HG03342 (cell line): ENCODE measurements around the gene RHOBTB1.
"Not testable (repeated sequence)": the region's sequence is repeated elsewhere in the genome, so short reads cannot be mapped to it uniquely, and the experiment has no call there.

ENCODE experiments used
- ATAC-seq: cut with Tn5 transposase; IDR thresholded peaks from one replicate; pipeline ENCODE4 v1.9.1; 2021; ENCODE audit warnings: mild to moderate bottlenecking, moderate library complexity; ENCODE audit not compliant: unreplicated experiment

RHOBTB1 gene

DNA sequence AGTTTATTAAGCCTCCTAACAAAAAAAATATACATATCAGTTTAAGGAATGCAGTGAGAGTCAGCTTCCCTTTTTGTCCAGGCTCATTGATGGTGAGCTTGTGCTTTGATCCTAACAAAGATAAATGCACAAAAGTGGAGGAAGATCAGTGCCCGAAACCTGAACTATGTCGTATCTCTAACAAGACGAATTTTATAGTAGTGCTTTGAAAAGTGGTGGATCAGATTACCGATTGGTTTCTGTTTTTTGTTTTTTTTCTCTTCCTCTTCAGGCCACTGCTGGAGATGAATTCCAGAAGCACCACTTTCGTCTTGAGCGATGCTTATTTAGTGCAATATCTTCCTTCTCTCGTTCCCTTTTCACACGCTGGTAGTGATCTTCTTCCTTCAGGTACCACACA, 72.8 kb downstream of the RHOBTB1 start:
- ATAC-seq, result no peak

DNA sequence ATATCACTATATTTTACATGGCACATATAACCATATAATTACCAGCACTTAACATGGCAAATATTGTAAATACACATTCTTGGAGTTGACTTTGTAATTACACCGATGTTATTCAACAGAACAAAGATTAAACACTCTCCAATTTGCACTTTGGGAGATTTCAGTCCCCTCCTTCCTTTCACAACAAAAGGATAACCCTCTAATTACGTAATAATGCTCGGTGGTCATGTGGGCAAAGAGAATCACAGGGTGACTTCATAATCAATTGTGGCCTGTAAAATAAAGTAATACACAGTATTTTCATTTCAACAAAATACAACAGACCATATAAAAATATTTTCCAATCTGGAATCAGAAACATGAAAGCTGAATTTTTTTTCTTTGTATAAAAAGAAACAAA, 73.2 kb downstream of the RHOBTB1 start:
- no peak for ATAC-seq

DNA sequence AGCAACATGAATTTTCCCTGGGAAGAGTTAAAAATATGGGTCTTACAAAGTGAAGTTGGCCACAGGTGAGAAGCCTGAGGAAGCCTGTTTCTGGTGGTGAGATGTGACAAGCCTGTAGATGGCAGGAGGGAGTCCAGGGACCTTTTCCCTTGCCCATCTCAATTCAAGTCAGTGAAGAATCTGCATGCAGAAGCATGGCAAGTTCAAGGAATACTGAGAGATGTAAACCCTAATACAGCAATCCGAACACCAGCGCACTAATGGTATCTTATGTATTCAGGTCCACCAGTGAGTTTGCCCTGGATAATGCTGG, 73.6 kb downstream of the RHOBTB1 start:
- ATAC-seq, result no peak

DNA sequence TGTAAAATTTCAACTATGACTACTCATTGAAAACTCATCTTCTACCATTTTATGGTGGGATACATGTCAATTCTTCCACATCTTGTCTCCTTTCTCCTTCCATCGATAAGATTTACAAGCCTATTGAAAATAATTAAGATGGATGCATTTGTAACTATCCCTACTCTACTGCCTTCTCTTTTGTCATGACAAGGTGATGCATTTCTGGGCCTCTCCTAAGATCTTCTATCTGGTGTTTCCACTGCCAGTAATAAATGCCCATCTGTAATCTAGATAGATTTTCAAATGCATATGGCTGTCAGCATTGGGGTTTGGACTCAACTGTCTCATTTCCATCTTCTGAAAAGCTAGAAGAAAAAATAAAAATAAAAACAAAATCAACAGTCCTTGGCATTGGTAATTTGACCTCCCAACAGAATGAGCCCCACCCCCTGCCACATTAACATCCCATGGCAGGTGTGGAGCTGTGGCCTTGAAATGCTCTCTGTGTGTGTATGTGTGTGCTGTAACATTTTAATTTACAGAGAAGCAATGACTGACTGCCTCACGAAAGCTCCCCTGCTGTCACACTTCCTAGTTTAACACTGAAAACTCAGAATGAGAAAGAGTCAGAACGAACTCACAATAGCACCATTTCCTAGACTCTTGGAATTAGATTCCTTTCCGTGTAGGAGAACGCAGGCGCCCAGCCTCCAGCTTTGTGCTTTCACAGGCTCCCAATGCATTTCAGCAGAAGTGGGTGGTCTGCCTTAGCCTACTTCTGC, 74.2 kb downstream of the RHOBTB1 start:
- ATAC-seq, result no peak

DNA sequence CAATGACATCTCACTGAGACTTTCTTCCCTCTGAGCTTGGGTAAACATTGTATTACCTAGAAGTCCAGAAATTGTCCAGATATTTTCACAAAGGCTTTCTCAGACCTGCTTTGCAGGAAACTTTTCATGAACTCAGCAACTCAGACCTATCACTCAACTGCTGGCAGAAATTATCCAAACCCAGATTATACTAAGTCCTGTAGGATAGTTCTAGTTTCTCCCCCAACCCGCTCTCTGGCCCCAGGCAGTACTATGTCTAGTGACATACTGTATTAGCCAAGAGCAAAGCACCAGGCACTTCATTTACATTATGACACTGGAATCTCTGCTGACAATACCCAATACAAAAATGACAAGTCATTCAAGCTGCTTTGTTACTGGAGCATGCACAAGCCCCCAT, 75.0 kb downstream of the RHOBTB1 start:
- no peak for ATAC-seq

DNA sequence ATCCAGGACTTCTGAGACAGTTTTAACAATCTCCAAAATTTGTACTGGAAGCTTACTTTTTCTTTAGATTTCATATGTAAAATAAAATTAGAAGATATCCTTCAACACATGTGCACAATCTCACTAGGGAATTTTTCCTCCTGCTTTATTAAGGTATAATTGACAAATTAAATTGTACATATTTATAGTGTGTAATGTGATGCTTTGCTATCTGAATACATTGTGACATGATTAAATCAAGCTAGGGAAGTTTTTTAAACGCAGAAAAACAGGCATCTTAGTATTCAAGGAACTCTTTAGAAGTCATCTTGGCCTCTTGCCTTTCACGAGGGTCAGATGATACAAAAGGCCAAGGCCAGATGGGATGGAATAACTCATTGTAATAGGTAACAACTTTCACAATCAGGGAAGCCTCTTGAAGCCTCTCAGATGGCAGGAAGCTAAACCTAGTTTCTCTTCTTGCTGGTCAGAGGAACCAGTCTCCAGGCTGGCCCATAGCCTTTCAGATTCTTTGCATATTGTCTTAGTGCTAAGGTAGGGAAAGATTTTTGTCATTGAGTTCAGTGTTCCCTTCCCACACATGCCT, 78.7 kb downstream of the RHOBTB1 start:
- no peak for ATAC-seq

DNA sequence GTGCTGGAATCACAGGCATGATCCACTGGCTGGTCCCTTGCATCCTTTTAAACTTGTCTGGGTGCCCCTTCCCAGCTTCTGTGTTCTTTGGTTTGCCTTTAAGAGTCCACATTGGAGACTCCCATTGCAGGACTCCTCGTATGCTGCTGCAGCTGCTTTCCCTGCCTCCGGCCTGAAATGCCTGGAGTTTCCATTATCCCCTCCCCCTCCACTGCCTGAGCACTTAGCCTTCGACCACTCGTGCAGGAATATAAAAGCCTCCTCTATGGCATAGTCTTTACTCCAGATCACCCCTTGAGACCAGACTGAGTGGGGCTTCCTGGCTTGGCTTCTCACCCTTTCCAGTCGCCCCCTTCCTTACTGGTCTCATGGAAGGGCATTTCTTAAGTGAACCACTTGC, 80.2 kb downstream of the RHOBTB1 start:
- no peak for ATAC-seq

DNA sequence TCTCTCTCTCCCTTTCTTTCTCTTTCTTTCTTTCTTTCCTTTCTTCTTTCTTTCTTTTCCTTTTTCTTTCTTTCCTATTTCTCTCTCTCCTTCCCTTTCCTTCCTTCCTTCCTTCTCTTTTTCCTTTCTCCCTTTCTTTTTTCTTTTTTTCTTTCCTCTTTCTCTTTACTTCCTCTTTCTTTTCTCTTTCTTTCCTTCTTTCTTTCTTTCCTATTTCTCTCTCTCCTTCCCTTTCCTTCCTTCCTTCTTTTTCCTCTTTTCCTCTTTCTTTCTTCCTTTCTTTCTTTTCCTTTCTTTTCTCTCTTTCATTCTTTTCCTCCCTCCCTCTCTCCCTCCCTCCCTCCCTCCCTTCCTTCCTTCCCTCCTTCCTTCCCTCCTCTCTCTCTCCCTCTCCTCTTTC, 81.5 kb downstream of the RHOBTB1 start:
- ATAC-seq, result no peak

DNA sequence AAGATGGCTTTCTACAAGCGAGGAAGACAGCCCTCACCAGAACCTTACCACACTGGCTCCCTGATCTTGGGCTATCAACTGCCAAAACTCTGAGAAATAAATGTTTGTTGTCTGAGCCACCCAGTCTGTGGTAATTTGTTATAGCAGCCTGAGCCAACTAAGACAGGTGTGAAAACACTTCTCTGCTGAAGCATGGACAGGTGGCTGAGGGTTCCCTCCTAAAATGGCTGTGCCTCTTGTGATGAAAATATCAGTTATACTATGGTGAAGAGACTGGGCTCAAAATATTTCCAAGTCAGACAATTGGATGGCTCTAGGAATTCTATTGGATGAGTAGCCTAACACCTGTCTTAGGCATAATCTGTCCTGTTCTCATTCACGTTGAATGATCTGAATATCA, 87.6 kb downstream of the RHOBTB1 start:
- ATAC-seq, result no peak

DNA sequence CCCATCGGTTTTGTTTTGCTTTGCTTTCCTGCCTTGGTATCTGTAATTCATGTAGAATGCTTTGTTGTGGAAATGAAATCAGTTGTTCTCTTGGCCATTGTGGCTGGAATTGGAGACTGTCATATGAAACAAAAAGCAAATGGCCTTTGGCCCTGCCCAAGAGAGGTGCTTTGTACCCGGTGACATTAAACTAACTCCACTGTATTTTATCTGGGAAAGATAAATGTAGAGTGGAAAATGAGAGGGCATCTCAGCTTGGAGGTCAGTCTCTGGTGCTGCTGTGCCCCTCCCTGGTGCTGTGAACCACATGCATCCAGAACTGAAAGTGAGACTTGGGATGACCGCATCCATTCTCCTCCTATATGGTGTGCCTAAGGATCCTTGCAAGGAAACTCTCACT, 90.3 kb downstream of the RHOBTB1 start:
- ATAC-seq, result no peak

DNA sequence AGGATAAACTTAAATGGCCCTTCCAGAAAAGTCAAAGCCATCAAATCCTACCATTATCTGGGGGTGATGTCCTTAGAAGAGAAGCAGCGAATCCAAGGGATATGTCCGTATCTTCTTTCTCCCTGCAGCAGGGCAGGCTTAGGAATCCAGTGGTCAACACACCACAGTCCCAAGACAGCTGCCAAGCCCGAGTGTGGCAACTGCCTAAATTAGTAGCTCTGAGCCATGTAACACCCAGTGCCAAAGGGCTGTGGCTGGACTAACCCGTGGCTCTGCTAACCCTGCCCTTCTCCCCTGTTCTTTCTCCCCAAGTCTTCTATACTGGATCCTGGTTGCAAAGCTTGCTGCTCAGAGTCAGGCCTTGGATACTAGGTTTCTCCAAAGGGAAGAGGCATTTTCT, 90.9 kb downstream of the RHOBTB1 start:
- ATAC-seq, result no peak

DNA sequence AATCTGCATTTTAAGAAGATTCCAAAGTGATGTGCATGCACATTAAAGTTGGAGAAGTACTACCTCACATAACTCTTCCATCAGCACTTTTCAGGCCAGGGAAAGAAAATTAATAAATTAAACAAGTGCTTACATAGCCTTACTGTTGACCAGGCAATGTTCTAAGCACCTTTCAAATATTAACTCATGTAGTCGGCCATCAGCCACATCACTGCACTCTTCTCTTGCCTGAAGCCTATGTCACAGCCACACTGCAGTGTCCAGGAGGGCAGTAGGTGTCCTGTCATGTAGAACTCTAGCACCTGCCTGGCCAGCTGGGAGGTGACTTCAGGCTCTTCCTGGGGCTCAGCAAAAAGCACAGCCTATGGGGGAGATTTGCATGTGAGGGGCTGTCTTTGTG, 94.2 kb downstream of the RHOBTB1 start:
- no peak for ATAC-seq

DNA sequence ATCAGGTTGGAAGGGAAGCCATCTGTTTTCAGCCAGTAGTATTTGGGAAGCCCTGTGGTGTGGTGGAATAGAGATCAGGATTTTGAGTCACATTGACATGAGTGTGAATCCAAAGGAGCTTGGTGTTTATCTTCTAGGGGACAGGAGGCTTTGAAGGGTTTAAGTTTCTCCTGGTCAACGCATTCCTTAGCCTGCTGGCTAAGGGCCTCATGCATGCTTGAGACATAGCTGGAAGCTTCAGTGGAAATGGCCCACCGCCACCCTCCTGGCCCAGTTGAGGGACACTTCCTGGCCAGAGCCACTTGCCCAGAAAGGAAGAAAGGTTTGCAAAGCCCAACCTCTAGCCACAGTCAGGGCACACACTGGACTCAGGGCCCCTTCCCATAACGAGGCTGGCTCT, 94.8 kb downstream of the RHOBTB1 start:
- no peak for ATAC-seq

DNA sequence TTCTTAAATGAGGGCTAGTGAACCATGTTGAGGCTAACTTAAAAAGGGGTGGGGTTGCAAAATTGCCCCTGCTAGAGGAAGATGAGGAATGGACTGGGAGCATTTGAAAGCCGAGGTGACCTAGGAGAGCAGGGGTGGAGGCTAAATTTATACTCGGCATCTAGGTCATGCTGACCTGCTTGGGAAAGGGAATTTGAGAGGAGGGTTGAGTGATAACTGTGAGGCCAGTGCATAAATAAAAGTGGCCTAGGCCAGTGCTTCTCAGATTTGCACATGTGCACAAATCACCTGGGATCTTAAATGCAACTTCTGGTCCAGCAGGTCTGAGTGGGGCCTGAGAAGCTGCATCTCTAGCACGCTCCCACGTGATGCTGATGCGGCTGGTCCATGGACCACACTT, 95.3 kb downstream of the RHOBTB1 start:
- ATAC-seq, result no peak

DNA sequence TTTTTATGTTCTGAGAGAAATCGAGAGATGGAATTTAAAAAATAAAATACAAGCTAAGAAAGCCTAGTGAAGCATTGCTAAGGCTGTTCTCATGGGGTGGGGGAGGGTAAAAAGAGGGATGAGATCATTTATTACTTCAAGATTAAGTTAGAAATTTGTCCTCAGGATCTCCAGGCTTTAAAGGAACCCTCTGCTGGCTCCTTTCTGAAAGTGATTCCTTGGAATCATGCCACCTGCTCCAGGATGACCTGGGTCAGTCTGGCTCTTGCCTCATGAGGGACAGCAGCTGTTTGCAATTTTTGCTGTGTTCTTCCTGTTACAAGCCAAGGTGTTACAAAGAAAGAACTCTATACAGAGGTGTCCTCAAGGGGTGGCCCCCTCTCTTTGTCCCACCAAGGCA, 95.9 kb downstream of the RHOBTB1 start:
- no peak for ATAC-seq

DNA sequence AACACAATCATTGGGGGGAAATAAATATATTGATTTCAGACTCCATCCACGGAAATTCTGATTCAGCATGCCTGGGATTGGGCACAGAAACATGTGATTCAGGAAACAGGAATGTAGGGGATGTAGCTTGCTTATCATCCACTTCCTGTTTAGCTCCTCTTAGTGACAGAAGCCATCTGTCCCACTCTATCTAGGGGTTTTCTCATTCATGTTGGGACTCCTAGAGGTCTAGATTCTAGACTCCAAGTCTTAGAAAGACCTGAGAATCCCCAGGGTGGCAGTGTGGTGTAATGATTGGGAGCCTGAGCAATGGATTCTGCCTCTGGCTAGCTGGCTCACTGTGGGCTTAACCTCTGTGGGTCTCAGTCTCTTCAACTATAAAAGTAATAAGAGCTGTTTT, 97.8 kb downstream of the RHOBTB1 start:
- ATAC-seq, result no peak

DNA sequence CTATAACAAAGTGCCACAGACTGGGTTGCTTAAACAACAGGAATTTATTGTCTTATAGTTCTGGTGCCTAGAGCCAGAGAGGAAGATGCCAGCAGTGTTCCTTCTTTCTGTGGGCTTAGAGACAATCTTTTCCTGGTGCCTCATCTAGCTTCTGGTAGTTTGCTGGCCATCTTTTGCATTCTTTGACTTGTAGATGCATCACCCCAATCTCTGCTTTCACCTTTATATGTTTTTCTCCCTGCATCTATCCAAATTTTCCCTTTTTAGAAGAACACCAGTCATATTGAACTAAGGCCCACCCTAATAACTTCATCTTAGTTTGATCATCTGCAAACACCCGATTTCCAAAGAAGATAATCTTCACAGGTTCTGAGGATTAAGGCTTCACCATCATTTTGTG, 98.9 kb downstream of the RHOBTB1 start:
- no peak for ATAC-seq

DNA sequence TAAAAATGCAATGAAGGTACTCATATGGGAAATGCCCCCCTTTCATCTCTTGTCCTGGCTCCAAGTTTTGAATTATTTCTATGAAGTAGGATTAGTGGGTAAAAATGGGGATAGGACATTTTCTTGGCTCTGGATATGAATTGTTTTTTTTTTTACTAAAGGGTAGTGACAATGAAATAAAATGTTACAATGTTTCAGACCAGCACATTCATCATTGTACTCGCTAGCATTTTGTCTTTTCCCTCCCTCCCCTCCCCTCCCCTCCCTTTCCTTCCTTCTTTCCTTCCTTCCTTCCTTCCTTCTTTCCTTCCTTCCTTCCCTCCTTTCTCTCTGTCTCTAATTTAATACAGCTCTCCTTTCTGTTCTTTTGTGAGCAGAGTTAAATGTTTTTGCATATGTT, 101.3 kb downstream of the RHOBTB1 start:
- no peak for ATAC-seq

DNA sequence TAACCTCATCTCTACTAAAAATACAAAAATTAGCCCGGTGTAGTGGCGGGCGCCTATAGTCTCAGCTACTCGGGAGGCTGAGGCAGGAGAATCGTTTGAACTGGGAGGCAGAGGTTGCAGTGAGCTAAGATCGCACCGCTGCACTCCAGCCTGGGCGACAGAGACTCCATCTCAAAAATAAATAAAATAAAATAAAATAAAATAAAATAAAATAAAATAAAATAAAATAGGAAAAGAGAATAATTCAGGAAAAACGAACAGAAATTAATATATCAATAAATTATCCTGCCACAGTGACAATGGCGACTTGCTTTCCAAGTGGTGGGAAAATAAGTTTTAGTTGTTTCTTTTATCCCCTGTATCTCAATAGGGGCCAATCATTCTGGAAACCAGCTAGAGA, 102.8 kb downstream of the RHOBTB1 start:
- not testable (repeated sequence) for ATAC-seq

DNA sequence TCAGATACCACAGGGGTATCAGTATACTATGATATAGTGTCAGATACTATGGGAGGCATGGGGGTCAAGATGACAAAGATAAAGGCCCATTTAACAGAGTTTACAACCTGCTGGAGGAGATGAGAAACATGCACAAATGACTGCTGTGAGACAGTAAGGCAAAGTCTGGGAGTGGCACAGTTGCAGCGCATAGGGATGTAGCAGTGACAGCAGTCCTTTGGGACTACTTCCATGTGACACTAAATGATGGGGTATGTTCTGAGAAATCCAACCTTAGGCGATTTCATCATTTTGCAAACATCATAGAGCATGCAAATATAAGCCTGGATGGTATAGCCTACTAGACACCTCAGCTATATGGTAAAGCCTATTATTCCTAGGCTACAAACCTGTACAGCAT, 108.9 kb downstream of the RHOBTB1 start:
- no peak for ATAC-seq

DNA sequence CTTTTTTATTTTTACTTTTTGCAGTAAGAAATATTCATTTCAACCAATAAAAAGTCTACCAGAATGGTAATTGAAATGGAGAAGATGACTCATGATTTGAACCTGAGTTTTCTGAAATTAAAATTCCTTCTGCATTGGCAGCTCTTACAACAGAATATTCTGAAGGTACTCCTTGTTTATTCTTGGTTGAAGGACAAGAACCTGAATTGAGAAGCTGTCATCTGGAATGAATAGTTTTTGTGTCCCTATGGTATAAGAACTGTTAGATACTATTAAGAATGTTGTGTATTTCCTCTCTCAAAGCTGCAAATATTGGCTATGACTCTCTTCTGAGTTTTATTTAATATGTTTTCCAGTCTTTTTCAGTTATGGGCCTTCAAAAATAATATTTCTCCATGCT, 109.6 kb downstream of the RHOBTB1 start:
- ATAC-seq, result no peak

DNA sequence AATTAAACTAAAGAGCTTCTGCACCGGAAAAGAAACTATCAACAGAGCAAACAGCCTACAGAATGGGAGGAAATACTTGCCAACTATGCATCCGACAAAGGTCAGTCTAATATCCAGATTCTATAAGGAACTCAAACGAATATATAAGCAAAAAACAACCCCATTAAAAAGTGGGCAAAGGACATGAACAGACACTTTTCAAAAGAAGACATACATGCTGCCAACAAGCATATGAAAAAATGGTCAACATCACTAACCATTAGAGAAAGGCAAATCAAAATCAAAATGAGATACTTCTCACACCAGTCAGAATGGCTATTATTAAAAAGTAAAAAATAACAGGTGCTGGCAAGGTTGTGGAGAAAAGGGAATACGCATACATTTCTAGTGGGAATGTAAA, 111.8 kb downstream of the RHOBTB1 start:
- ATAC-seq, result not testable (repeated sequence)

DNA sequence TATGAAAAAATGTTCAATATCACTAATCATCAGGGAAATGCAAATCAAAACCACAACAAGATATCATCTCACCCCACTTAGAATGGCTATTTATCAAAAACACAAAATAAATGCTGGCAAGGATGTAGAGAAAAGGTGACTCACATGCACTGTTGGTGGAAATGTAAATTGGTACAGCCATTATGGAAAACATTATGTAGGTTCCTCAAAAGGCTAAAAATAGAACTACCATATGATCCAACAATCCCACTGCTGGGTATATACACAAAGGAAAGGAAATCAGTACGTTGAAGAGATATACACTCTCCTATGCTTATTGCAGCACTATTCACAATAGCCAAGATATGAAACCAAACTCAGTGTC, 115.5 kb downstream of the RHOBTB1 start:
- no peak for ATAC-seq
